PC-3 (cell line): ENCODE measurements around the gene BSG.

ENCODE experiments used
- EZH2 ChIP-seq: fragments of 300-600 bp; sonication (generic); IDR thresholded peaks from one replicate; pipeline ENCODE4 v1.6.1; 2017; ENCODE audit warnings: antibody characterized with exemption, mild to moderate bottlenecking, low read length; ENCODE audit not compliant: unreplicated experiment
- EZH2phosphoT487 ChIP-seq: fragments of 300-600 bp; sonication (generic); IDR thresholded peaks from 2 replicates; pipeline ENCODE4 v1.6.1; 2018; ENCODE audit warnings: mild to moderate bottlenecking, antibody characterized with exemption, low read length, borderline replicate concordance
- TF ChIP-seq, protein P1 (sequence below): fragments of 300-600 bp; sonication (generic); conservative IDR thresholded peaks from 2 replicates; pipeline ENCODE4 v1.5.1; 2017; ENCODE audit warnings: antibody characterized with exemption, low read depth, mild to moderate bottlenecking, low read length

DNA sequence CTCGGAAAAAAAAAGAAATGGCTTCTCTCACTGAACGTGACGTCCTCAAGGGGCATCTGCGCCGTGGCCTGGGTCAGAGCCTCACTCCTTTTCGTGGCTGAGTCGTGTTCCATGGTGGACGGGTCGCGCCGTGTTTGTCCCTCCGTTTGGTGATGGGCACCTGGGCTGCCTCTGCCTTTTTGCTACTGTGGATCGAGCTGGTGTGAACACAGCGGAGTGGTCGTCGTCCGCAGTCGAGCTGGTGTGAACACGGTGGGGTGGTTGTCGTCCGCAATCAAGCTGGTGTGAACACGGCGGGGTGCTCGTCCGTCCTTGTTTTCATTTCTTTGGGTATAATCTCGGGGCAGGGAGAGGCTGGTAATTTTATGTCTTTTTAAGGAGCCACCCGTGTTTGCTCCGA lies 28.9 kb downstream of the BSG start:
- TF ChIP-seq, protein P1, sequence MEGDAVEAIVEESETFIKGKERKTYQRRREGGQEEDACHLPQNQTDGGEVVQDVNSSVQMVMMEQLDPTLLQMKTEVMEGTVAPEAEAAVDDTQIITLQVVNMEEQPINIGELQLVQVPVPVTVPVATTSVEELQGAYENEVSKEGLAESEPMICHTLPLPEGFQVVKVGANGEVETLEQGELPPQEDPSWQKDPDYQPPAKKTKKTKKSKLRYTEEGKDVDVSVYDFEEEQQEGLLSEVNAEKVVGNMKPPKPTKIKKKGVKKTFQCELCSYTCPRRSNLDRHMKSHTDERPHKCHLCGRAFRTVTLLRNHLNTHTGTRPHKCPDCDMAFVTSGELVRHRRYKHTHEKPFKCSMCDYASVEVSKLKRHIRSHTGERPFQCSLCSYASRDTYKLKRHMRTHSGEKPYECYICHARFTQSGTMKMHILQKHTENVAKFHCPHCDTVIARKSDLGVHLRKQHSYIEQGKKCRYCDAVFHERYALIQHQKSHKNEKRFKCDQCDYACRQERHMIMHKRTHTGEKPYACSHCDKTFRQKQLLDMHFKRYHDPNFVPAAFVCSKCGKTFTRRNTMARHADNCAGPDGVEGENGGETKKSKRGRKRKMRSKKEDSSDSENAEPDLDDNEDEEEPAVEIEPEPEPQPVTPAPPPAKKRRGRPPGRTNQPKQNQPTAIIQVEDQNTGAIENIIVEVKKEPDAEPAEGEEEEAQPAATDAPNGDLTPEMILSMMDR, result no peak
- TF ChIP-seq EZH2 (no peak), EZH2phosphoT487 (no peak)
